HG03469 (cell line): ENCODE data around the gene BMPR1B.

ENCODE experiments used
- ATAC-seq: cut with Tn5 transposase; IDR thresholded peaks from one replicate; pipeline ENCODE4 v1.9.1; 2021; ENCODE audit warnings: mild to moderate bottlenecking, moderate library complexity, moderate number of reproducible peaks; ENCODE audit not compliant: unreplicated experiment

Gene BMPR1B

DNA sequence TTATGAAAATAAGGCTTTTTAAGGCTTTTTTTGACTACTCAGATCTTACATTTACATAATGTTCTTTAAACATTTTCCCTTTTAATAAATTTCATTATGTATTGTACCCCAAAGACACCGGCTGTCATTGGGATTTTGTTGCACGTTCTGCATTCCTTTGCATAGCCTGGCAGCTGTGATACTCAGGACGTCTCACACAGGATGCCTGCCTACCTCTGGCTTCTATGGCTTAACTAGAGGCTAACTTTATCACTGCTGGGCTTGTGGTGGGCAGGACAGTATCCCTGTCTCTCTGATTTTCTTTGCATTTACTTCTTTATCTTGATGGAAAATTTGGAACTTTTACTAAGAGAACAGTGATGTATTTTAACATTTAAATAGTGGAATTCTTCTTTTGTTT lies 147.8 kb downstream of the BMPR1B start:
- no peak for ATAC-seq

DNA sequence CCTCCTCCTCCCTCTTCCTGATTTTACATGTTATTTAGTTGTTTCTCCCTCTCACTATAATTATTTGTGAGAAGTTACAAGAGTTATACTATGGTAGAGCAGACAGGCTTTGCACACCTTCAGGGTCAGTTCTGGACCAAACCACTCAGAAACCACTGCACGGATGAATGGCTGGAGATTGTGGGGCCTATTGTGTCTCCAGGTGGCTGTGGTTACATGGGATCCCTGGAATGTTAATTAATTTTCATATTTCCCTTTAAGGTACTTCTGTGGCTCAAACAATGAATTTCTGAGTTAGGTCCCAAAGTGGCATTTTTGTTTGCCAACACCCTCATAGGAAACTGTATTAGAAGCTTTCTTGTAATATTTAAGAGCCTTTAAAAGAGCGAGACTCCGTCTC lies 151.9 kb downstream of the BMPR1B start:
- no peak for ATAC-seq

DNA sequence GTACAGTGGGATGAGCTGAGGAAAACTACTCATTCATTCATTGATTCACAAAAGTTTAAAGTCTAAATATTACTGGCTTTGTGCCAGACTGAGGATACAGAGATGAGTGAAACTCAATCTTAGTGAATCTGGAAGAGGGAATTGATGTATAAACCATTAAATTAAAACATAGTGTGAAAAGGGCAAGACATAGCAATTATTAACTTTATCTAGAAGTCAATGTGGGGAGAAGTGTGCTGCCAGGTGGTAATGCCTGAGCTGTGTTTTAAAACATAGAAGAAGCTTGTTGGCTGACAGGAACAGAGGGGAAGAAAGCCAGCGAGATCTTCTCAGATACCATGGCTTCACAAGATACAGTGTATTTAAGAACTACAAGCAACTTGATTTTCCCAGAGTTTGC lies 153.4 kb downstream of the BMPR1B start:
- no peak for ATAC-seq

DNA sequence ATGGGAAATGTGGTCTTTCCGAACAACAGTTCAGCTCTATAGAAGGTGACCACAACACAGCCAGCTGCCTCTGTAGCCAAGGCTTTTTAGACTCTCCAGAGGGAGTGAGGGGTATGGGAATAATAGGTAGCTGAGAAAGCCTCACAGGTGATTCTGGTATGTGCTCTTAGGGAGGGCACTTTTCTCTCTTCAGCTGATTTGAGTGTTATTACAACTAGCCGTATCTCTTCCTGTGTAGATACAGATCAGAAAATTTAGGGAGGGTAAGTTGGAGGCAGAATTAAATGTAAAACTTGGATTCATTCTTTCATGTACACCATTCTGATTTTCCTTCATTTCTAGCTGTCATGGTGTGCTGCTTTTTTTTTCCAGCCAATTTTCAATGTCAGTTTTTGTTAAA lies 154.9 kb downstream of the BMPR1B start:
- ATAC-seq: no peak

DNA sequence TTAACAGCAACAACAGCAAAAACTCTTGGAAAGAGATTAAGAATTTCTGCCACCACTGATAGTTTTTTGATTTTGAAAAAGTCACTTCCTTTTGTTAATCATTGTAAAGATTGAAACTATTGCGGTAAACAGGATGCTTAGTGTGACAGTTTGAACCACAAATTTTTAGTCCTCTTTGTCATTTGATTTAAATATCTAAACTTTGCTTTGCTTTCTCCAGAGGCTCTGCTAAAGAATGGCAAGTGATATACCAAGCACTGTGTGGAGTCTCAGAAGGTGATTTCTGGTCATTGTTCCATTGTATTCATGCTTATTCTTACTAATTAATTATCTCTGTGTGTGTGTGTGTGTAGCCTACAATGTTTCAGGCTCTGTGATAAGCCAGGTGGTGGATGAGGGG lies 155.6 kb downstream of the BMPR1B start:
- ATAC-seq: no peak

DNA sequence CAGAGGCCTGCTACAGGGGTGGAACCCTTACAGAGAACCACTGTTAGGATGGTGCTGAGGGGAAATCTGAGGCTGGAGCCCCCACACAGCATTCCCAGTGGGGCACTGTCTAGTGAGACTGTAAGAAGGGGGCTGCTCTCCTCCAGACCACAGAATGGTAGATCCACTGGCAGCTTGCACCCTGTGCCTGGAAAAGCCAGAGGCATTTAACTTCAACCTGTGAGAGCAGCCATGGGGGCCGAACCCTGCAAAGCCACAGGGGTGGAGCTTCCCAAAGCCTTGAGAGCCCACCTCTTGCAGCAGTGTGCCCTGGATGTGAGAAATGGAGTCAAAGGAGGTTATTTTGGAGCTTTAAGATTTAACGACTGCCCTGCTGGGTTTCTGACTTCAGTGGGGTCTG lies 159.4 kb downstream of the BMPR1B start:
- no peak for ATAC-seq

DNA sequence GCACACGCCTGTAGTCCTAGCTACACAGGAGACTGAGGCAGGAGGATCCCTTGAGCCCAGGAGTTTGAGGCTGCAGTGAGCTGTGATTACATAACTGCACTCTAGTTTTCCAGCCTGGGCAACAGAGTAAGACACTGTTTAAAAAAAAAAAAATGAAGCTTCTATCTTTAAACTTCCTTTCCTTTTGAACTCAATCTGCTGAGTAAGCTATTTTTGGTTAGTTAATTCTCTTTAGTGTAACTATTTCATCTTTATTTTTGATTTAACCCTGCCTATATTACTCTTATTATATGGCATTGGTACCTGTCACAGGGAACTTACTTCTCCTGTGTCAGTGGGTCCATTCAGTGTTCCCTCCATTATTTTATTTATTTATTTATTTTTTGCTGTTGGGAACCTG lies 160.8 kb downstream of the BMPR1B start:
- no peak for ATAC-seq

DNA sequence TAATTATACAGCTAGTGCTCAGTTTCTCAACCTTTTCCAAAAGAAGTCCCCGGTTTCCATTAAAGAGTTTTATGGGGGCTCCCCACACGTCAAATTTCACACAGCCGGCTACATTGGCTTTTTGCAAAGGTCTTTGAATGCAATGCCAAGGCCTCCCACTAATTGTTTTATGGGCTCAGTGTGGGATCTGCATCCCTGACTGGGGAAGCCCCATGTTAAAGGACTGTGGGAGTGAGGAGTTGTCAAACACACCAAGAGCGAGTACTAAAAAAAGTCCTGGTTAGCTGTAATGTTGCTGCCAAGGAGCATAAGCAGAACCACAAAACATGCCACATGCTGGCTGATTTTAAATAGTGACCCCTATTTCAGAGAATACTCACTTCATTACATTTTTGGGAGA lies 162.6 kb downstream of the BMPR1B start:
- no peak for ATAC-seq

DNA sequence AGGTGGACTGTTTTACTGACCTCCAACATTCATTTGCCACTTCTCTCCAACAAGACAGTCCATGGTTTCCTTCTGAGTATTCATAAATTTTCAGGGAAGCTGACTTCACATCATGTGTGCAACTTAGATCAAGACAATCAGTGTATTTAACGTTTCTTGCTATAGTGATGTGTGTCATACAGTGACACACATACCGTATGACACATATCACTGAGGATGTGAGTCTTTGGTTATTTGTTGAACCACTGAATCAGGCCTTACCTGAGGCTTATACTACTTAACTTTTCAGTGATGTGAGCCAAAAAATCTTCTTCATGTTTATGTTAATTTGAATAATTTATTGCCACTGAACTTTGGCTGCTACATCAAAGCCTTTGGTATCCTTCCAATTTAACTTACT lies 166.8 kb downstream of the BMPR1B start:
- ATAC-seq: no peak

DNA sequence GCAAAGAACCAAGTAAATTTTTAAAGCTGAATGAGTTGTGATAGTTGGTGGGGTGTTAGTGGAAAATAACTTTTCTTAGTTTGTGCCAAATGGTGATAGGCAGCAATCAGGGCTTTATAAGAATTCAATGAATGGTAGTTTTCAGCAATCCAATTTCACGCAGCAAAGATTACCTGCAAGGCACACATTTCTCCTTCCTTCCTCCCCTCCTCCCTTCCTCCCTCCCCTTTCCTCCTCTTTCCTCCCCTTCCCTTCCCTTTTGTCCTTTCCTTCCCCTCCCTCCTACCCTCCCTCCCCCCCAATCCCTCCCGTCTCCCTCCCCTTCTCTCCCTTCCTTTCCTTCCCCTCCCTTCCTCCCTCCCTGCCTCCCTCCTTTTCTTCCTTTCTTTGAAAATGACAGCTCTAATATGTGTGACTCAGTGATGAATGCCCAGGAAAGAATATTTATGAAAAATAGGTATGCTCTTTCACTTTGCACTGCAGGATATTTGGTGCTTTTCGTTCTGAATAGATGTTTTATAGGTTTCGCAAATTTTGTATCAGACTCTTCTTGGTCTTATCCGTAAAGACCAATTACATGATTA lies 168.1 kb downstream of the BMPR1B start:
- no peak for ATAC-seq

DNA sequence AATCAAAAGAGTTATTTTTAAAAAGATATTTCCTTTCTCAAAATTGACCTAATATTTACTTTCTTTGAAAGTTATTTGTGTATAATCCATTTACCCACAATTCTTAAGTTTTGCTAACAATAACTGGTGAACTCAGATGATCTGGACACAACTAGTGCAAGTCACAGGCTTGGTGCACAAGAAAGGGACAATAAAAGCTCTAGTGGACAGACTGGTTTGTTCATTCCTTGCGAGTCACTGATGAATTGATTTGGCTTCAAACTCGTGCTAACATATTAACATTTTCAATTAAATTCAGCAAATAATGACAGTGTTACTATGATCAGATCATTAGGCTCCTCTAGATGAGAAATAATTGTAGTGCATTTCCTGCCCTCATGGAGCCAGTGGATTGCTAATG lies 169.2 kb downstream of the BMPR1B start:
- no peak for ATAC-seq

DNA sequence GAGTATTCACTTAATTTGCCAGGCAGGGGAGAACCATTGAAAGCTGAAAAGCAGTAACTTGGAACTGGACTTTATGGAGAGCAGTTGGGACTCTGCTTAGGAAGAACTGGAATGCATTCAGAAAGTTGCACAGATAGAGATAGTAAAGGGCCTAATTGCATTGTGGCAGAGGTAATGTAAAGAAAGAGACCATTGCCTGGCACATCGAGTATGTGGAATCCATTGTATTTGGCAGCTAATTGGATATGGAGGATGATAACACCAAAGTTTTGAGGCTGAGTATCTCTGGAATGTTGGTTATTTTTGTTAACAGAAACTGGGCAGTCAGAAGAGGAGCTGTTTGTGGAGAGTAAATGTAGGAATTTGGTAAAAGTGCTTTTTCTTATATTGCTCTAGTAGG lies 169.9 kb downstream of the BMPR1B start:
- ATAC-seq: no peak

DNA sequence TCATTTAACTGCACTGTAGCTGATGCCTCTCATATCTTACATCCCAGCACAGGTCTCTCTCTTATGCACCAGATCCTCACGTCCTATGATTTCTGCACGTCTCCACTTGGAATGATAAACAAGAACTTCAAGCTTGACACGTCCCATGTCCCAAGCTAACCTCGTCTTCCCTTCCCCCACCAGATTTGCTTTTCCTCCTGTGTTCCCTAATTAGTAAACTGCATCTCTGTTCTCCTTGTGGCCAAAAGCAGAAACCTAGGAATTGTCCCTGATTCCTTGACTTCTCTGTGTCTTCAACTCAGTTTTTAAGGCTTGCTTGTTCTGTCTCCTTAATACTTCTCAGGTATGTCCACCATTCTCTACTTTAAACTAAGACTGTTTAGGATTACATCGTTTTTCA lies 171.9 kb downstream of the BMPR1B start:
- no peak for ATAC-seq

DNA sequence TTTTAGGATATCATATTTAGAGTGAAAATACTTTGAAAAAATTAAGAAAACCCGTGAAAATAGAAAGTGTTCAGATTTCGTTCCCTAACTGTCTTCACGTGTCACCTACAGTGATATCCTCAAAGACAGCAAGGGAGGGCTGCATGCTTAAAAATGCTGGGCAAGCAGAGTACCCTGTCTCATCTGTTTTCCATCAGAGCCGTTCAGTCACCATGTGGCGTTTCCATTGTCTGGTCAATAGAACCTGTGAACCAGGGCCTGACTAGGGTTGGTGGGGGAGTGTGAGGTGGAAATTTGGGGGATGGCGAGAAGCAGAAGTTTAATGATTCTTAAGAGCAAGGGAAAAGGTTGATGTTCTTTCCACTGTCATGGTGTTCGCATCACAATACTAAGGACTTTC lies 173.9 kb downstream of the BMPR1B start:
- ATAC-seq: no peak

DNA sequence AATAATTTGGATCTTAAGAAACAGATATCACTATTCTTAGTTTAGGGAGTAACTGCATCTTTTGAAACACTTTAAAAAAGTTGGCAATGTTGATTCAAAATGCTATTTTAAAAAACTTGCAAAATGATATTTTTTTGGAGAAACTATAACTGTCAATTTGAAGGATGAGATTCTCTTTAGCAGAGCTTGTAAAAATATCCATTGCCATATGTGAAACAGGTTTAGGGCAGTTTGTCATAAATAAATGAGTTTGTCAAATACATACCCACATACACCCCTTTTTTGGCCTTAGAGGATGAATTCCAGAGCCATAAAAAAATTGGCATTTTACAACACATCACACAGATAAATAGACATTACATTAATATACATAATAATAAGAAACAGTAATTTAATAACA lies 174.6 kb downstream of the BMPR1B start:
- ATAC-seq: no peak

DNA sequence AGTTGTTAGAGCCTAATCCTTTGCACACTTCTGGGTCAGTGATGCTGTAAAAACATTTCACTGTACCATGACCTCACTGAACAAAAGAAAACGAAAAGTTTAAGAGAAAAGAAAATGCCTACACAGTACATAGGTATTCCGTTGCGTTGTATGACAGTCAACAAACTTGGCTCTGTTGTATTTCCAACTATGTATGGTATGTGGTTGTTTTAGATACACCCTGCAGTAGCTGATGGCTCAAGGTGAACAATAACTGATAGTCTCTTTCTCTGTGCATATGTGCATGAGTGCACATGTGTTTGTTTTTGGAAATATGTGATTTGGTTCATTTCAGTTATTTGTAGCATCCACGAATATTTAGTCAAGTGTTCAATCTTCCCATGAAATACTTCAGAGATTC lies 176.0 kb downstream of the BMPR1B start:
- no peak for ATAC-seq

DNA sequence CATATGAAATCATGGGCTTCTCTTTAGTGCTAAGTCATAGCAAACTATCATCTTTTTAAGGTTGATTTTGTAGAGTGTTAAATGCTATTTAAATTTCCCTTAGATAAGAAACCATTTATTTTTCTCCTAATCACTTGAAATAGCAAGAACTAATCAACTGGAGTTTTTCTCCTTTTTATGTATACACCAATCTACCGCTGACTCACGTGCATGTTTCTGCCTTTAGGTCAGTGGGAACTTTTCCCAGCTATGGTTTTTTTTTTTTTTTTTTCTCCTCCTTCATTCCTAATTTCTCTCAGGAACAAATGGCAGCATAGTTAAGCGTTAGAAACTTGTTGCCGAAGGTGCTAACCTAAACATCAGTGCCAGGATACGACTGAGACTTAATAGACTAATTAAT lies 176.4 kb downstream of the BMPR1B start:
- no peak for ATAC-seq

DNA sequence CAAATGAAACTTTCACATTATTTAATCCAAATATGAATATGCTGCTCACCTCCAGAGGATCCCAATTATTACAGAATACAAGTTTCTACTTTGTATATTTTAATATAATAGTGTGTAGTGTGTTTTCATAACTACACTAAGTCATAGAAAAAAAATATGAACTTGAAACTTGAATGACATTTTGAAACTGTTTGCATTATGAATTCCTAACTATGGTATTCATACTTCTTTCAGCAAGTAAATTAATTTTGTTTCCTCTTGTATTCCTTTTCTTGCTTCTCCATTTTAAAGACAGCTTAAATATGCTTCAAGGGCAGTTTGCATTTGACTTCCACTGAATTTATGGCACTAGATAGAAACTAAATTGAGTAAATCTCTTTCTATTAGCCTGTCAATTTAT lies 177.1 kb downstream of the BMPR1B start:
- no peak for ATAC-seq

DNA sequence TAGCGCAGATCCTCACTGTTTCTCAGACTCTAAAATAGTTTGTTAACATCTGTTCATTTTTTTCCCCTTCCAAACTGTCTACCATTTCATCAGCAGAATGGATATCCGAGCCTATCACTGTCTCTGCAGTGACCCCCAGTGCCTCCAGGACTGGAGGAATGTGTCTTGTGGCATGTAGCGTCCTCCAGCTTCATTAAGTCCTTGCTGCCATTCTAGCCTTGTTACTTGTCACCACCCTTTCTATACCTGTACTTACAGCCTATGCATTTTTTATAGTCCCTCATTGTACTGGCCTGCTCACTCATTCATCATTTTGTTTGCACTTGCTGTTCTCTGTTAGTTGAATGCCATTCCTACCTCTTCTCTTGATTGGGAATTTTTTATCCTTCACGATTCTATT lies 179.1 kb downstream of the BMPR1B start:
- no peak for ATAC-seq

DNA sequence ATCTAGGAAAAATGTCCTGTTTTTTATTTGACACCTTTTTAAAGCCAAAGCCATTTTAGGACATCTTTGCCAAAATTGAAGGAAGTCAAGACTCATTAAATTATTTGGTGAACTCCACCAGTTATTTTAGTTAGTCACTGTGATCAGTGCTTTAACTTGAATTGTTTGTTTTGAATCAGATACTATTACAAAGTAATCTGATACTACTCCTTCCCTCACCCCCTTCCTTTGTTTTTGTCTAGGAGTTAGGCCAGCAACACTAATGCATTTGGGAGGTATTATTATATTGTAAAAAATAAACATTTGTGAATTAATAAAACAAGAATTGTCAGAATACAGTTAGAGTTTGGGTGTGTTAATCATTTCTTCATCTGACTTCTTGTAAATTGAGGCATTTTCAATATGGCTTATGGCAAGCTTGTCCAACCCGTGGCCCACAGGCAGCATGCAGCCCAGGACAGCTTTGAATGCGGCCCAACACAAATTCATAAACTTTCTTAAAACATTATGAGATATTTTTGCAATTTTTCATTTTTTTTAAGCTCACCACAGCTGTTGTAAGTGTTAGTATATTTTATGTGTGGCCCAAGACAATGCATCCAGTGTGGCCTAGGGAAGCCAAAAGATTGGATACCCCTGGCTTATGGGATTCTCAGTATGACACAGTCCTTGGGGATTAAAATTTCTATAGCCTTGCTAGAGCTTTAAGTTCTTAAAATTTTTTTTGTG lies 182.2 kb downstream of the BMPR1B start:
- ATAC-seq: no peak

DNA sequence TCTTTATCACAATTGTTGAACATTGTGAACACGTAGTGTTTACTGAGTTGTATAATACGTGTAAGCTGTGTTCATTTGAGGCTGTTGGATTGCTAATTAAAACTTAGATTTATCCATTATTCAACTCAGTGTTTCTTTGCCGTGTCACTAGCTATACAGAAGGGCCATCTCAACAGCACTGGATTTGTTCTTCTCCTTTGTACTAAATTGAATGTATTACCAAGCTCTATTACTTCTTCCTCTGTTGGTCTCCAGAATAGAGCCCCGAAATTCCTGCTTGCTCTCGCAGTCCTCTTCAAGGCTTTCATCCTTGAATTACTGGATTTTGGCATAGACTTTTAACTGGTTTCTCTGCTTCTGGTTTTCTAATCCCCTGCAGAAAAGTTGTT lies 182.8 kb downstream of the BMPR1B start:
- no peak for ATAC-seq

DNA sequence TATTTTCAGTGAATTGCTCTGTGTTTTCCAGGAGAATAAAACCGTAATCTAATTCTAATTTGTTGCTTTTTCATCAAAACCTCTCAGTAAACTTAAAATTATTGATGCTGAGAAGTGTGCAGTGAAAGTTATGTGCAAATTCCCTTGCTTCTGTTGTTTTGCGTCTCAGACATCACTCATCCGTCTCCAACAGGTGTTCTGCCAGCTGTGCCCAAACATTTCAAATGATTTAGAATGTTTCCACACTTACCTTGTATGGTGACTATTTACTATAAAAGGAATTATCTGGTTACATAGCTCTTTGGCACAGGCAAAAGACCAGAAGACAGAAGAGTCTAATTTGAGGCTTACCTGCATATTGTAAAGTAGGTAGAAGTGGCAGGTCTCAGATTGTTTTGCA lies 184.0 kb downstream of the BMPR1B start:
- no peak for ATAC-seq

DNA sequence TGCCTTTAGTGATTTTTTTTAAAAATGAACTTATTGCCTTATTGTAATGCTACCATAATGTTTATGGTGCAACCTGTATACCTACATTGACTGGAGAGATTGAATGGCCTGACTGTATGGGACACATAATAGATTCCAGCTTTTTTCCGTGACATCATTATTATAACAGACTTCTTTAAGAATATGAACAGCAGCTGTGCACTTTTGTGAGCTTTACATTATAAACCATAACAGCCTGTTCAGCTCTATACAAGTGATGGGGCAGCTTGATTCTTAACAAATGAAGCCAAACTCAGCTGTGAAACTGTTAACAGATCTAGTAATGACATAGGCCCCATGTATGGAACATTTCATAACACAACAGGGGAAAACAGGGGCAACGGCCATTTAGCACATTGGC lies 187.0 kb downstream of the BMPR1B start:
- no peak for ATAC-seq
